Endothelial cell of umbilical vein (primary cell): ENCODE data around the gene RALGAPA1.

Experiments used
- CTCF ChIP-seq, 2 donors: IDR thresholded peaks; 1 replicate in 1 of 2; 2 replicates in 1 of 2; pipeline ENCODE4 v1.5.1; 2011; ENCODE audit warnings: low read length in 2 of 2, mild to moderate bottlenecking in 2 of 2, moderate library complexity in 2 of 2, control low read depth in 1 of 2, inconsistent platforms in 1 of 2, low read depth in 1 of 2; ENCODE audit not compliant: insufficient read depth in 1 of 2; ENCODE audit errors: extremely low read depth in 1 of 2
- EZH2 ChIP-seq: IDR thresholded peaks from 2 replicates; pipeline ENCODE4 v1.6.1; 2012; ENCODE audit warnings: borderline replicate concordance, low read depth, mild to moderate bottlenecking, moderate library complexity, low read length, inconsistent platforms; ENCODE audit not compliant: severe bottlenecking

- no peak for TF ChIP-seq EZH2
- TF ChIP-seq CTCF (IDR thresholded peaks at IDR 0.05; ENCODE audit: extremely low read depth in 1 of 2, insufficient read depth in 1 of 2, low read depth in 1 of 2, low read length in 2 of 2) = no peak
These were observed 191.6 kb downstream of the RALGAPA1 start for GRCh38 chr14:35617500-35617899.
